Inflammatory macrophage treated with lipopolysaccharide for 1 hour (primary cell): ENCODE results near the gene RIBC1.
"Not testable (repeated sequence)": the region's sequence is repeated elsewhere in the genome, so short reads cannot be mapped to it uniquely, and the experiment has no call there.

ENCODE experiments used
- DNase-seq, 2 donors: peaks; one replicate each; pipeline ENCODE4 v3.0.0-alpha.2; 2020 to 2022

The RIBC1 gene

GRCh38 chrX:53437206-53437605 lies 14.5 kb downstream of the RIBC1 start:
- no peak for DNase-seq

- no peak for DNase-seq
These were observed 15.6 kb downstream of the RIBC1 start for GRCh38 chrX:53438174-53438831.

- no peak for DNase-seq
These were observed 16.2 kb downstream of the RIBC1 start for GRCh38 chrX:53438832-53439230.

- peak in 1 of 2 donors; percentile 1 for DNase-seq
These were observed 17.4 kb downstream of the RIBC1 start for GRCh38 chrX:53440101-53440500.

GRCh38 chrX:53440621-53441517 lies 18.2 kb downstream of the RIBC1 start:
- DNase-seq, result peak; percentile 50 to 59

GRCh38 chrX:53441531-53442321 lies 19.1 kb downstream of the RIBC1 start:
- peak; percentile 48 to 50 for DNase-seq

- peak in 1 of 2 donors; percentile 10 for DNase-seq
These were observed 19.6 kb downstream of the RIBC1 start for GRCh38 chrX:53442322-53442631.

GRCh38 chrX:53445977-53446376 lies 23.3 kb downstream of the RIBC1 start:
- peak; percentile 19 to 53 for DNase-seq

GRCh38 chrX:53447441-53447840 lies 24.8 kb downstream of the RIBC1 start:
- no peak for DNase-seq

- DNase-seq, result no peak
These were observed 27.0 kb downstream of the RIBC1 start for GRCh38 chrX:53449632-53450031.

GRCh38 chrX:53452812-53453211 lies 30.1 kb downstream of the RIBC1 start:
- DNase-seq, result no peak

- DNase-seq, result peak; percentile 34 to 47
These were observed 33.6 kb downstream of the RIBC1 start for GRCh38 chrX:53456254-53456653.

- no peak for DNase-seq
These were observed 35.4 kb downstream of the RIBC1 start for GRCh38 chrX:53458082-53458481.

- DNase-seq, result not testable (repeated sequence)
These were observed 46.0 kb downstream of the RIBC1 start for GRCh38 chrX:53468659-53469058.

- DNase-seq, result no peak
These were observed 48.7 kb downstream of the RIBC1 start for GRCh38 chrX:53471346-53471745.

- peak; percentile 19 to 30 for DNase-seq
These were observed 52.0 kb downstream of the RIBC1 start for GRCh38 chrX:53474707-53475106.

- no peak for DNase-seq
These were observed 53.7 kb downstream of the RIBC1 start for GRCh38 chrX:53476371-53476770.

- DNase-seq, result peak; percentile 4 to 24
These were observed 56.6 kb downstream of the RIBC1 start for GRCh38 chrX:53479301-53479700.
